Naive thymus-derived CD4-positive, alpha-beta T cell (primary cell): ENCODE data around the gene CSF1. TPM values are rescaled to one million over a fixed set of nuclear protein-coding genes. Genes with fewer than 3 reads are reported as not detected.

Experiments
- ATAC-seq: fragments of 150-1000 bp; cut with Tn5 transposase; 2 replicates; pipeline ENCODE4 v1.10.0; 2021; ENCODE audit warnings: mild to moderate bottlenecking, moderate library complexity
- CTCF ChIA-PET: fragments of 350-600 bp; sonication (Branson Sonifier 250); formaldehyde crosslinking; loops from one replicate; lab custom pipeline; 2021; ENCODE audit warnings: antibody characterized with exemption; lab: Charles Lee
- POLR2A ChIA-PET: fragments of 350-600 bp; sonication (Branson Sonifier 250); formaldehyde crosslinking; loops from one replicate; lab custom pipeline; 2021; ENCODE audit warnings: antibody characterized with exemption, inconsistent platforms; lab: Charles Lee
- DNase-seq, 9 donors: peaks; one replicate each; pipeline versions ENCODE4 v3.0.0 to v3.0.0-alpha.2; 2020 to 2022; ENCODE audit warnings: mixed read lengths in 1 of 9
- H3K27ac ChIP-seq: one replicate; pipeline ENCODE4 v1.7.0; 2013; ENCODE audit warnings: mild to moderate bottlenecking, low read depth, low read length, moderate library complexity
- H3K27me3 ChIP-seq, 2 donors: one replicate each; pipeline ENCODE4 v1.7.0; 2013; ENCODE audit warnings: low read length in 2 of 2, mild to moderate bottlenecking in 2 of 2, moderate library complexity in 2 of 2; ENCODE audit not compliant: control insufficient read depth in 2 of 2, insufficient read depth in 2 of 2
- H3K36me3 ChIP-seq, 3 experiments: 1 replicate in 2 of 3; 2 replicates in 1 of 3; pipeline ENCODE4 v1.7.0; 2013; ENCODE audit warnings: low read length in 3 of 3, mild to moderate bottlenecking in 3 of 3, moderate library complexity in 1 of 3; ENCODE audit not compliant: insufficient read depth in 3 of 3, control insufficient read depth in 2 of 3
- H3K4me1 ChIP-seq, 2 donors: one replicate each; pipeline ENCODE4 v1.7.0; 2013; ENCODE audit warnings: low read length in 2 of 2, mild to moderate bottlenecking in 2 of 2, moderate library complexity in 1 of 2; ENCODE audit not compliant: control insufficient read depth in 2 of 2, insufficient read depth in 2 of 2
- H3K4me3 ChIP-seq: 2 replicates; pipeline ENCODE4 v1.7.0; 2013; ENCODE audit warnings: mild to moderate bottlenecking, low read length
- H3K9me3 ChIP-seq, 3 experiments: 1 replicate in 2 of 3; 2 replicates in 1 of 3; pipeline ENCODE4 v1.7.0; 2013; ENCODE audit warnings: low read length in 3 of 3; ENCODE audit not compliant: control insufficient read depth in 2 of 3
- H3K27ac Mint-ChIP-seq, 9 donors: one replicate each; pipeline ENCODE4 v1.8.0; 2020 to 2022; ENCODE audit warnings: mixed read lengths in 9 of 9, mild to moderate bottlenecking in 8 of 9, moderate library complexity in 5 of 9, inconsistent platforms in 2 of 9
- H3K27me3 Mint-ChIP-seq, 5 donors: one replicate each; pipeline ENCODE4 v1.8.0; 2021 to 2022; ENCODE audit warnings: mixed read lengths in 5 of 5, mild to moderate bottlenecking in 1 of 5
- H3K36me3 Mint-ChIP-seq, 5 donors: one replicate each; pipeline ENCODE4 v1.8.0; 2020 to 2022; ENCODE audit warnings: mixed read lengths in 5 of 5, mild to moderate bottlenecking in 3 of 5, inconsistent platforms in 1 of 5
- H3K4me1 Mint-ChIP-seq, 7 donors: one replicate each; pipeline ENCODE4 v1.8.0; 2020 to 2022; ENCODE audit warnings: mixed read lengths in 7 of 7, mild to moderate bottlenecking in 3 of 7, inconsistent platforms in 1 of 7
- H3K4me3 Mint-ChIP-seq, 10 donors: one replicate each; pipeline ENCODE4 v1.8.0; 2020 to 2022; ENCODE audit warnings: mild to moderate bottlenecking in 10 of 10, mixed read lengths in 10 of 10, moderate library complexity in 6 of 10, inconsistent platforms in 2 of 10
- H3K9me3 Mint-ChIP-seq, 11 donors: one replicate each; pipeline ENCODE4 v1.8.0; 2020 to 2022; ENCODE audit warnings: mixed read lengths in 11 of 11, mild to moderate bottlenecking in 4 of 11, inconsistent platforms in 1 of 11, moderate library complexity in 1 of 11
- intact Hi-C, 2 donors: fragments of 100-400 bp; cut with micrococcal nuclease; formaldehyde crosslinking; loops; one replicate each; pipeline ENCODE4 v1.15.1; 2023
- polyA plus RNA-seq, 2 donors: library from polyadenylated mRNA; unstranded; fragments of 300-500 nt; fragmentation: Illumina TruSeq; gene quantifications; one replicate each; pipeline ENCODE4 v1.2.3, GENCODE V29; 2021
- total RNA-seq, 6 experiments: library from RNA in 5 of 6; stranded (reverse) in 5 of 6; gene quantifications; 1 replicate in 5 of 6; 2 replicates in 1 of 6; pipeline ENCODE4 v1.2.3 and lab custom pipeline; 2021 to 2026

CSF1 gene
- total and polyA plus RNA-seq, 7 experiments from 2014 or later = 0.94 to 125 (median 2.2) TPM

GRCh38 chr1:109910963-109911798 lies 532 bp downstream of the CSF1 start:
- Histone ChIP-seq H3K27ac (peak overlapping the region; percentile 43), H3K4me1 (peaks cover 29 to 35% of the 10 kb centered on the region in 2 donors), H3K4me3 (peak overlapping the region; percentile 65), H3K27me3 (no peaks in the 10 kb centered on the region), H3K9me3 (no peaks in the 10 kb centered on the region), H3K36me3 (no peaks in the 10 kb centered on the region)
- DNase-seq (peak in 2 of 9 donors; percentile 20 to 42), ATAC-seq (no peak)
- Mint-ChIP-seq H3K36me3 (peaks cover 0 to 37% (median 0%) of the 10 kb centered on the region in 5 donors), H3K4me3 (peak overlapping the region; percentile 78 to 98 (median 88)), H3K9me3 (no peaks in the 10 kb centered on the region), H3K27me3 (peaks cover 0 to 18% (median 0%) of the 10 kb centered on the region in 5 donors), H3K27ac (peak overlapping the region in 7 of 9 donors; percentile 49 to 97 (median 75)), H3K4me1 (peaks cover 37 to 83% (median 57%) of the 10 kb centered on the region in 7 donors)
- intact Hi-C loops = loop anchor here (5.0 kb wide), 2 partner anchors 269 to 289 kb away; no protein-coding TSS in a partner anchor
- POLR2A ChIA-PET = interaction anchor here (1.0 to 1.1 kb wide), 2 partner anchors 81 to 114 kb away, joined by 3 read pairs; no protein-coding TSS in a partner anchor
- CTCF ChIA-PET = no interaction called here

- H3K4me3 ChIP-seq = no peak overlapping the region
- H3K36me3 ChIP-seq = no peaks in the 10 kb centered on the region
- Mint-ChIP-seq H3K9me3 (no peaks in the 10 kb centered on the region), H3K4me3 (peak overlapping the region; percentile 56 to 94 (median 78)), H3K36me3 (peaks cover 0 to 41% (median 0%) of the 10 kb centered on the region in 5 donors), H3K27ac (peak overlapping the region in 7 of 9 donors; percentile 1 to 86 (median 52)), H3K4me1 (peaks cover 27 to 82% (median 46%) of the 10 kb centered on the region in 7 donors), H3K27me3 (peaks cover 0 to 14% (median 0%) of the 10 kb centered on the region in 5 donors)
- intact Hi-C loops = loop anchor here (5.0 kb wide), 2 partner anchors 270 to 290 kb away; no protein-coding TSS in a partner anchor
- ATAC-seq (no peak), DNase-seq (no peak)
- CTCF ChIA-PET = no interaction called here
- no peak overlapping the region for H3K27ac ChIP-seq
- POLR2A ChIA-PET = interaction anchor here (1.0 to 1.1 kb wide), 3 partner anchors 72 to 115 kb away, joined by 3 read pairs; partner anchors contain the start of gene AHCYL1
- H3K9me3 ChIP-seq = no peaks in the 10 kb centered on the region
- H3K27me3 ChIP-seq = no peaks in the 10 kb centered on the region
- peaks cover 17 to 23% of the 10 kb centered on the region in 2 donors for H3K4me1 ChIP-seq
These were observed 1.7 kb downstream of the CSF1 start for GRCh38 chr1:109912214-109912861.

- H3K4me3 ChIP-seq = no peak overlapping the region
- Mint-ChIP-seq H3K27ac (peak overlapping the region in 5 of 9 donors; percentile 20 to 85 (median 43)), H3K4me1 (peaks cover 24 to 79% (median 41%) of the 10 kb centered on the region in 7 donors), H3K36me3 (peaks cover 0 to 42% (median 1%) of the 10 kb centered on the region in 5 donors), H3K4me3 (peak overlapping the region in 9 of 10 donors; percentile 12 to 94 (median 55)), H3K27me3 (peaks cover 0 to 14% (median 0%) of the 10 kb centered on the region in 5 donors), H3K9me3 (no peaks in the 10 kb centered on the region)
- ChIA-PET CTCF (no interaction called here), POLR2A (no interaction called here)
- intact Hi-C loops = loop anchor here (5.0 kb wide), 2 partner anchors 271 to 291 kb away; no protein-coding TSS in a partner anchor
- H3K9me3 ChIP-seq = no peaks in the 10 kb centered on the region
- ATAC-seq (no peak), DNase-seq (no peak)
- no peaks in the 10 kb centered on the region for H3K27me3 ChIP-seq
- H3K36me3 ChIP-seq = no peaks in the 10 kb centered on the region
- H3K4me1 ChIP-seq = peaks cover 12 to 18% of the 10 kb centered on the region in 2 donors
- H3K27ac ChIP-seq = no peak overlapping the region
These were observed 2.2 kb downstream of the CSF1 start for GRCh38 chr1:109912873-109913272.

GRCh38 chr1:109913360-109913879 lies 2.8 kb downstream of the CSF1 start:
- DNase-seq = no peak
- H3K9me3 ChIP-seq = no peaks in the 10 kb centered on the region
- no peaks in the 10 kb centered on the region for H3K9me3 Mint-ChIP-seq
- peaks cover 3 to 48% (median 7%) of the 10 kb centered on the region in 5 donors for H3K36me3 Mint-ChIP-seq
- H3K4me3 Mint-ChIP-seq = peak overlapping the region in 2 of 10 donors; percentile 34 to 94
- no peak for ATAC-seq
- ChIA-PET CTCF (no interaction called here), POLR2A (no interaction called here)
- intact Hi-C loops = loop anchor here (5.0 kb wide), 2 partner anchors 271 to 291 kb away; no protein-coding TSS in a partner anchor
- H3K27me3 Mint-ChIP-seq = peaks cover 0 to 14% (median 0%) of the 10 kb centered on the region in 5 donors
- H3K4me1 ChIP-seq = peaks cover 12 to 18% of the 10 kb centered on the region in 2 donors
- no peaks in the 10 kb centered on the region for H3K27me3 ChIP-seq
- H3K27ac Mint-ChIP-seq = peak overlapping the region in 4 of 9 donors; percentile 42 to 85 (median 46)
- H3K4me3 ChIP-seq = no peak overlapping the region
- H3K4me1 Mint-ChIP-seq = peaks cover 28 to 79% (median 38%) of the 10 kb centered on the region in 7 donors
- H3K36me3 ChIP-seq = no peaks in the 10 kb centered on the region
- no peak overlapping the region for H3K27ac ChIP-seq

GRCh38 chr1:109914587-109915240 lies 4.1 kb downstream of the CSF1 start:
- ChIA-PET CTCF (interaction anchor here (0.8 kb wide), 1 partner anchor 124 kb away, joined by 4 read pairs; no protein-coding TSS in a partner anchor), POLR2A (no interaction called here)
- Histone ChIP-seq H3K27me3 (no peaks in the 10 kb centered on the region), H3K36me3 (no peaks in the 10 kb centered on the region), H3K4me3 (no peak overlapping the region), H3K4me1 (peaks cover 12 to 17% of the 10 kb centered on the region in 2 donors), H3K27ac (no peak overlapping the region), H3K9me3 (no peaks in the 10 kb centered on the region)
- intact Hi-C loops = loop anchor here (5.0 kb wide), 2 partner anchors 272 to 292 kb away; no protein-coding TSS in a partner anchor
- Mint-ChIP-seq H3K27me3 (peaks cover 0 to 14% (median 0%) of the 10 kb centered on the region in 5 donors), H3K4me1 (peaks cover 23 to 72% (median 29%) of the 10 kb centered on the region in 7 donors), H3K9me3 (no peaks in the 10 kb centered on the region), H3K4me3 (peak overlapping the region in 1 of 10 donors; percentile 41), H3K36me3 (peaks cover 4 to 55% (median 13%) of the 10 kb centered on the region in 5 donors), H3K27ac (no peak overlapping the region)
- no peak for DNase-seq
- ATAC-seq = no peak
